CD4-positive, alpha-beta T cell treated with Interferon alpha-2 for 1 hour (primary cell): ENCODE results near the gene ABCA3.
"Not testable (repeated sequence)": the region's sequence is repeated elsewhere in the genome, so short reads cannot be mapped to it uniquely, and the experiment has no call there.

Experiments
- DNase-seq, 2 donors: peaks; one replicate each; pipeline ENCODE4 v3.0.0-alpha.2; 2020 to 2022

Gene ABCA3

DNA sequence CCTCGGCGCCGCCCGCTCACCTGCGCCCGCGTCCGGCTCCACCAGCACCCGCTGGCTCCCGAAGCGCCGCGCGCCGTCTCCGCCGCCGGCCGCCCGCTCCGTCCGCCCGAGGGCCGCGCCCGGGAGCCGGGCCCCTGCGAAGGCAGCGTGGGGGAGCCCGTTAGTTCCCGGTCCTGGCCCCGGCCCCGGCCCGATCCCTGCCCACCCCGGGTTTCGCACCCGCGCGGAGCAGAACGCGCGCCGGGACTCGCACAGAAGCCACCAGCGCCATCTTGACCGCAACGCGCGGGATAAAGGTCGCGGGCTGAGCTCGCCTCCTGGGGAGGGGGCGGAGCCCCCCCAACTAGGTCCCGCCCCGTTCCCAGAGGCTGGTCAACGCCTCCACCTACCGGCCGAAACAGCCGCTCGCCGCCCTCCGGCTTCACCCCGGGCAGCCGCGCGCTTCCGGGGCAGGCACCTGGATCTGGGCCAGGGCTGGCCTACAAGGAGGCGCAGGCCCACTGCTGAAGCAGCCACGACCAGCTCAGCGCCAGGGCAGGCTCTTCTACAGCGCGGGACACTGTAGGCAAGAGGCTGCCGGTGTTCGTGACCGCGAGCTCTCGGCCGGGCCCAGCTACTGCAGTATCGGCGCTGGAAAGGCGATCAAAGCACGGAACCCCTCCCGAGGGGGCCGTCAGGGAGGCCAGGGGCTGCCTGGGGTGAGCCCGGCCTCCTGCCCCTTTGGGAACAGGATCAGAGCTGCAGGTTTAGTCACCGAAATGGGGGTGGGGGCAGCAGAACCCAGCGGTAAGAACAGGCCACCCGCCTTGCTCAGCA, 89.0 kb downstream of the ABCA3 start, which contains the start of gene ECI1:
TSS of gene ECI1 (minus strand) at position 292 of the 816 bp plus-strand sequence. CDS start at position 271, 21 bp downstream.
- DNase-seq, result peak; percentile 86 to 91

DNA sequence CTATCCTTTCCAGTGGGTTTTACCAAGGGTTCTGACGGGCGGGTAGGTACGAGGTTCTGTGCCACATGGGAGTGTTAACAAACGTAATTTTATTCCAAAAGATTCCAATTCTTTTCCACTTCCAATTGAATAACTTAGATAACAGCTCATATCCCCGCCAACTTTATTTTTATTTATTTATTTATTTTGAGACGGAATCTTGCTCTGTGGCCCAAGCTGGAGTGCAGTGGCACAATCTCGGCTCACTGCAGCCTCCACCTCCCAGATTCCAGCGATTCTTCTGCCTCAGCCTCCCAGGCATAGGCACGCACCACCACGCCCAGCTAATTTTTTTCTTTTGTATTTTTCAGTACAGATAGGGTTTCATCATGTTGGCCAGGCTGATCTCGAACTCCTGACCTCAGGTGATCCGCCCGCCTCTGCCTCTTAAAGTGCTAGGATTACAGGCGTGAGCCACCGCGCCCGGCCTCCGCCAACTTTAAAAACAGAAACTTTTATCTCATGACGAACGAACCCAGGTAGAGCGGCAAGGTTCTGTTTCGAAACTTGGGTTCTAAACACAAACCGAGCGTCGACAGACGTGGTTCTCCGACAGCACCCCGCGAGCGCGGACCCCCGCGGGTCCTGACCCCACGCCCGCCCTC, 89.8 kb downstream of the ABCA3 start:
- DNase-seq, result peak; percentile 49 to 63

DNA sequence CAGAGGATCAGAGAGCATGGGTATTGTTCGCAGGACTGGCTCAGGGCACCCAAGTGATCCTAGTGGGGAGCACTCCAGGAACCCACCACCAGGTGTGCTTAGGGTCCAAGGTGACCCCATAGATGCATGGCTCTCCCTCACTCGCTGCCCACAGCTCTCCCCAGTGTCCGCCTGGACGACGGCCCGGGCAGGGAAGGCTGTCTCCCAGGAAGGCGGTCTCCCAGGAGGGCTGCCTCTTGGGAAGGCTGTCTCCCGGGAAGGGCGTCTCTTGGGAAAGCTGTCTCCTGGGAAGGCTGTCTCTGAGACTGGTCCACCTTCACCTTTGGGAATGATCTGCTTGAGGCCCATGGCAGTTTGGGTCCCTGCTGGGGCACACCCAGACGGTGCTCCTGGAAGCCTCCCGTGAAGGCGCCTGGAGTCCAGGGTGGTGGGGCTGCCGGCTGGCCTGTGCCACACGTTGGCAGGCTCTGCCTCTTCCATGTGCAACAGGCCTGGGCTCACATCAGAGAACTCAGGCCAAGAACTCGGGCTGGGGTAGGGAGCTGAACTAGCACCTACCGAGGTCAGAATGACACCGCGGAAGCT, 94.1 kb downstream of the ABCA3 start:
- no peak for DNase-seq

DNA sequence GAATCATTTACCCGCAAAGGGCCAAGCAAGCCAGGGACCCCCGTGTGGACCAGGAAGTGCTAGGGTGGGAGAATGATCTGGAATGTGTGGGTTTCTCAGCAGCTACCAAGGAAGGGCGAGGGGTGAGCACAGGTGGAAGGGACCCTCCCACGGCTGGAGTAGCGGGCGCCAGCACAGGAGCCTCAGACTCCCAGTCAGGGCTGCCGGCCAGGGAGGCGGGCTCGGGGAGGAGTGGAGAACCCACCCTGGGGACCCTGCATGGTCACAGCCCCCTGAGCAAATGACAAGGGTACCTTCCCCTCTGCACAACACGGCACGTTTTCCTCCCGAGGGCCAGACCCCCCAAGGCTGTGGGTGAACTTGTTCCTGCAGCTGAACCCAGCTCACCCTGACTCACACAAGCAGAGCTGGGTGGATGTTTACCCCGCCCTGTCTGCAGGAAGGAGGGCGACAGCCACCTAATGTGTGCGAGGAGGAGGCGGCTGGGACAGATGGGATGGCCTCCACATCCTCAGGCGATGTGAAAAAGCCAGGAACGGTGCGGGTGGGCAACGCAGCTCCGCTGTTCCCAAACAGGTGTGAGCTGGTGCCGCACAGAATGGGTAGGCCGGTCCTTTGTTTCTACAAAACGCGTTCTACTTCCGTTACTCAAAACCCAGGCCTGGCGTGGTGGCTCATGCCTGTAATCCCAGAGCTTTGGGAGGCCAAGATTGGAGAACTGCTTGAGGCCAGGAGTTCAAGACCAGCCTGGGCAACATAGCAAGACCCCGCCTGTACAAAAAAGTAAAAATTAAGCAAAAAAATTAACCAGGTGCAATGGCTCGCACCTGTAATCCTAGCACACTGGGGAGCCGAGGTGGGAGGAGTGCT, 95.4 kb downstream of the ABCA3 start:
- DNase-seq, result no peak

DNA sequence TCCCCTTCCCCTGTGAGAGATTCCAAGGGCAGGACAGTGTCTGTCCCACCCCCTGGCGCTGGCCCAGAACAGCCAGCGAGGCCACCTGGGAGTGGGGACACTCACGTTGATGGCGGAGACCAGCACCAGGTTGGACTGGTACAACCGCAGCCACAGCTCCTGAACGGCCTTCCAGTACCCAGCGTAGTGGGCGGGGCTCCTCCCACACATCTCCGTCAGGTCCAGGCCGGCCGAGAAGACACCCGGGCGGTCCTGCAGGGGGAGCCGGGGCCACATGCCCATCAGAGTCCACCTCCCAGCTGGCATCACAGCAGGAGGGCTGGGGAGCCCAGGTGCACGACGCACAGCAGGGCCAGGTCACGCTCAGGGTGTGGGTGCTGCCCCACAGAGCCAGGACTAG, 96.2 kb downstream of the ABCA3 start:
- DNase-seq, result no peak

DNA sequence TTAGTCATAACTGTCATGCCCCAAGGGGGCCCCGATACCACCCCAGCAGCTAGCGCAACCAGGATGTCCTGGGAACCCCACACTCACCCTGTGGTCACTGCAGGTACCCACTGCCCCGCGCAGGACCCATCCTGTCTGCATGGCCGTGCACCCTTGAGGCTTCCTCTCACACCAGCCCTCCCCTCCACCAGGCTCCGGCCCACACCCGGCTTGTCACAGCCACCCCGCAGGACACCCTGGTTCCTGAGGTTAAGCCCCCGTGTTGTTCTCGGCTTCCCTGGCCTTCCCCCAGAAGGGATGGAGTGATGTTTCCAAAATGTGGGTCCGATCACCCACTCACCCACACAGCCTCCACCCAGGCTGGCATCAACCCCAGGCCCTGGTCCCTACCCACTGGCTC, 96.7 kb downstream of the ABCA3 start:
- DNase-seq, result no peak

DNA sequence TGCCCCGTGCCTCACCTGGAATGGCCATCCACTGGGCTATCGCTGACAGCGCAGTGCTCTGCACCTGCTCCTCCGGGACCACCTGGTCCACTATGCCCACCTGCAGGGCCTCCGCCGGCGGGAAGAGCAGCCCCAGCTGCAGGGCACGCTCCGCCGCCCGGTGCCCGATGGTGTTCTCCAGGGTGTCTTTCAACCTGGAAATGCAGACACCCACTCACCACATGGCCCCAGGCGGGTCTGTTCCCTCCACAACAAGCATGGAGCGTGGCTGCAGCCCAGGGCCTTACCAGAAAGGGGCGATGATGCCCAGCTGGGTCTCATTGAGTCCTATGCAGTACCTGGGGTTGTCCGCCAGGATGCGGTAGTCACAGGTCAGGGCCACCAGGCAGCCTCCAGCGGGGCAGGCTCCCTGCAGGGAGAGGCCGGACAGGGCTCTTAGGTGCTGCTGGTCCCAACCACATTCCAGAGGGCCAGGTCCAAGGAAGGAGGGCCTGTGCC, 97.4 kb downstream of the ABCA3 start:
- DNase-seq, result no peak

DNA sequence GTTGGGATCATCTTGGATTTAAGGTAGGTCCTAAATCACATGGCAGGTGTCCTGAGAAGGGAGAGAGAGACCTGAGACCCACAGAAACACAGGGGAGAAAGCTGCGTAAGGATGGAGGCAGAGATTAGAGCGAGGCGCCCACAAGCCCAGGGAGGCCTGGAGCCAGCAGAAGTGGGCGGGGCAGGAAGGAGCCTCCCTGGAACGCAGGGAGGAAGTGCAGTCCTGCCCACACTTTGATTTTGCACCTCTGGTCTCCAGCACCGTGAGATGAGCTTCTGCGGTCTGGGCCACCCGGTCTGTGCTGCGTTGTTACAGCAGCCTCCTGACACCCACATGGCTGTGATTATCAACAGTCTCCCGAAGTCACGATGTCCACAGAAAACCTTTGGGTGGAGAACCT, 97.9 kb downstream of the ABCA3 start:
- DNase-seq, result no peak

DNA sequence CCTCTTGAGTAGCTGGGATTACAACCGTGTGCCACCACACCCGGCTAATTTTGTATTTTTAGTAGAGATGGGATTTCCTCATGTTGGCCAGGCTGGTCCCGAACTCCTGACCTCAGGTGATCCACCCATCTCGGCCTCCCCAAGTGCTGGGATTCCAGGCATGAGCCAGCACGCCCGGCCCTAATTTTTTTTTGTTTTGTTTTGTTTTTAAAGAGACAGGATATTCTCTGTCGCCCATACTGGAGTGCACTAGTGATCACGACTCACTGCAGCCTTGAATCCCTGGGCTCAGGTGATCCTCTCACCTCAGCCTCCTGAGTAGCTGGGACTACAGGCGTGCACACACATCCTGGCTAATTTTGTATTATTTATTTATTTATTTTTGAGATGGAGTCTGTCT, 100.2 kb downstream of the ABCA3 start:
- DNase-seq, result not testable (repeated sequence)

DNA sequence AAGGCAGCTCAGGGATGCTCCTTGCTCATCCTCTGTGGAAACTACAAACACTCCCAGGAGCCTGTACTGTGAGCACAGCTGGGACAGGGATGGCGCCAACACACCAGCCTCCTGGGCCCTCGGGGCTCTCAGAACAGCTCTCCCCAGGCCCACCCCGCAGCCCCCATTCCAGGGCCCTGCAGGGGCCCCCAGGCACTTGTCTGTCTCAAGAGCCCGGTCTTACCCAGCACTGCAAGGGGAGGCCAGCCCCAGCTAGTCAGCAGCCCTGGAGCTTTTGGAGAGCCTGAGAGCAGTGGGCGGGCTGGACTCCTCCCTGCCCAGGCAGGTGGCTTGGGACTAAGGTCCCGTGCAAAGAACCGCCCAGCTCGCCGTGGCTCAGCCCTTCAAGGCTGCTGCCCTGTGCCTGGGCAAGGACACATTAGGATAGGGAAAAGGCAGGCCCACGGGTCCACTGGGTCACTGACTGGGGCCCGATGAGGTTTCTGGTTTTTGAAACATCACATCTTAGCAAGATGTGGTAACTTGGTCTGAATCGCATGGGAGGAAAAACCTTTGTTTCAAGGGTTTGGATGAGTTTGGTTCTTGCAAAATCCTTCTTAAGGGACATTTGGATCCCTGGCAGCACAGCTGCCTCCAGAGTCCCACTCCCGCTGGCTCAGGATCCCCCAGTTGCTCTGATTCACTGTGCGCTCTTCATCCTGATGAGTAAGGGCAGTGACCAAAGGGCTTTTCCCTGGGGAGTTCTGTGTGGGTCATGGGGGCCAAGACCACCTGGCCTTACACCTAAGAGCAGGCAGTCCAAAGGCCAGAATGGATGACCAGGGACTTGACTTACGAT, 101.5 kb downstream of the ABCA3 start:
- no peak for DNase-seq

DNA sequence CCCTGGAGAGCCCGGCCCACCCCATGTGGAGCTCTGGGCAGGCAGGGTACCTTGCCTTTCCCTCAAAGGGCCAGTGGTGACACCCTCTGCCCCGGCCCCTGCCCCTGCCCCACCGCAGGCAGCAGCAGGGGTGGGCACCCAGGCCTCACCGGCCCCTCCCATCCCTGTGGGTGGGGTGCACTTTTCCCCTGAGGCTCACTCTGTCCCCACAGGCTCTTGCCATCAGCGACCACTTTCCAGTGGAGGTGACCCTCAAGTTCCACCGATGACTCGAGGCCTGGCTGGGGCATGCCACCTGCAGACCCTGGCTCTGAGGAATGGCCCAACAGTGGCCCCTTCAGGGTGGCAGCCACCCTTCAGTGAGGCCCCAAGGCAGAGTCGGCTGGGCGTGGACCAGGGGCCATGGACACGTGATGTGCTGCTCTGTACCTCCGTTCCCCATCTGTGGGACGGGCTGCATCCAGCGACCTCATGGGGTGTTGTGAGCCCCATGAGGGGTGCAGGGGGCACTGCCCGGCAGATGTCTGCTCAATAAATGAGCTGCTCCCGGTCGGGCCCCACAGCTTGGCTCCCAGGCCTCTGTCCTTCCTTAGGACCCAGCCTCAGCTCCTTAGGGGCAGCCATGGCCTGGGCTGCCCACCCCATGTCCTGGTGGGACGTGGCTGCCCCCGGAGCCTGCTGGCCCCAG, 102.2 kb downstream of the ABCA3 start:
- no peak for DNase-seq

DNA sequence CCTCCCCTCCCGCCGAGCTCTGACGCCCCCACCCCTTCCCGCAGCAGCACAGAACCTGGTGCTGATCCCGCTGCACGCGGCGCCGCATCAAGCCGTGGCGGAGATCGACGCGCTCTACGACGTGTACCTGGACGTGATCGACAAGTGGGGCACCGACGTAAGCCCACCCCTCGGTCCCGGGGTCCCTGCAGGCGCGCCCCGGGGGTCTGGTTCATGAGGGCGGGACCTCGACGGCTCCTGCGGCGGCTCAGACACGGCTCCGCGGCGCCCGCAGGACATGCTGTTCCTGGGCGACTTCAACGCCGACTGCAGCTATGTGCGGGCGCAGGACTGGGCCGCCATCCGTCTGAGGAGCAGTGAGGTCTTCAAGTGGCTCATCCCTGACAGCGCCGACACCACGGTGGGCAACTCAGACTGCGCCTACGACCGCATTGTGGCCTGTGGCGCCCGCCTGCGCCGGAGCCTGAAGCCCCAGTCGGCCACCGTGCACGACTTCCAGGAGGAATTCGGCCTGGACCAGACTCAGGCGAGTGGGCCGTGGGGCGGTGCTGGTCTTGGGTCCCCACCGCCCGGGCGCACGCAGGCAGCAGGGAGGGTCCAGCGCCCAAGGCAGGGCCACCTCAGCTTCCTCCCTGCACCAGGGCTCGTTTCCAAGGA, 102.9 kb downstream of the ABCA3 start:
- DNase-seq, result no peak

DNA sequence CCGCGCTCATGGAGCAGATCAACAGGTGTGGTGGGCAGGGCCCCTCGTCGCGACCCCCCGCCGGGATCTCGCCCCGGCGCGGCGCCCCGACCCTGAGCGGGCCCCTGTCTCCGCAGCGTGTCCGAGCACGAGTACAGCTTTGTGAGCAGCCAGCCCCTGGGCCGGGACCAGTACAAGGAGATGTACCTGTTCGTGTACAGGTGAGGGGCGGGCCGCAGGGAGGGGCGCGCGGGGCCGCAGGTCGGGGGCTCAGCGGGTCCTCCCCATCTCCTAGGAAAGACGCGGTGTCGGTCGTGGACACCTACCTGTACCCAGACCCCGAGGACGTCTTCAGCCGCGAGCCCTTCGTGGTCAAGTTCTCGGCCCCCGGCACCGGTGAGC, 103.4 kb downstream of the ABCA3 start:
- DNase-seq, result no peak

DNA sequence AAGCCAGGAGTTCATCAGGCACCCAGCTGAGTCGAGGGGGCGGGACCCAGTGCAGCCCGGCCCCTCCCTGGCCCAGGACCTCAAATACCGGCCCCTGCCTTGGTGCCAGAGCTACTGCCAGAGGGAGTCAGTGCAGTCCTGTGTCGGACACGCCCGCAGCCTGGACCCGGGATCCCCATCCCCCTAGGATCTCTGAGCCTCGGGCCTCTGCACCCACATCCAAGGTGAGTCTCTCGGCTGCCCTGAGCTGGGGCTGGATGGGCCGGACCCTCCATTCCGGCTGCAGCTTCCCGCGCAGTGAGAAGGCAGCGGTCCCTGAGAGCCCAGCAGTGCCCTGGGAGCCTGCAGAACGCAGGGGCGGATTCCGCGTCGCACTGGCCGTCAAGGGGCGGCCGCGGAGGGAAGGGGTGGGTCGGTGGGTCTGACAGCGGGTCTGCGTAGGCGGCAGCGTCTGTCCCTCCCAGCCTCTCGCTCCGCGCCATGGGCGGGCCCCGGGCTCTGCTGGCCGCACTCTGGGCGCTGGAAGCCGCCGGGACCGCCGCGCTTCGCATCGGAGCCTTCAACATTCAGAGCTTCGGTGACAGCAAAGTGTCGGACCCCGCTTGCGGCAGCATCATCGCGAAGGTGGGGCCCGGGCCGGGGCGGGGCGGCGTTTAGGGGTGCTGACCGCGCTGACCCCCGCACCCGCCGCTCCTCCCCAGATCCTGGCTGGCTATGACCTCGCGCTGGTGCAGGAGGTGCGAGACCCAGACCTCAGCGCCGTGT, 104.0 kb downstream of the ABCA3 start, which contains the start of gene DNASE1L2:
TSS of gene DNASE1L2 (plus strand) at position 108 of the 765 bp plus-strand sequence. CDS start at position 481, 373 bp downstream.
- no peak for DNase-seq

DNA sequence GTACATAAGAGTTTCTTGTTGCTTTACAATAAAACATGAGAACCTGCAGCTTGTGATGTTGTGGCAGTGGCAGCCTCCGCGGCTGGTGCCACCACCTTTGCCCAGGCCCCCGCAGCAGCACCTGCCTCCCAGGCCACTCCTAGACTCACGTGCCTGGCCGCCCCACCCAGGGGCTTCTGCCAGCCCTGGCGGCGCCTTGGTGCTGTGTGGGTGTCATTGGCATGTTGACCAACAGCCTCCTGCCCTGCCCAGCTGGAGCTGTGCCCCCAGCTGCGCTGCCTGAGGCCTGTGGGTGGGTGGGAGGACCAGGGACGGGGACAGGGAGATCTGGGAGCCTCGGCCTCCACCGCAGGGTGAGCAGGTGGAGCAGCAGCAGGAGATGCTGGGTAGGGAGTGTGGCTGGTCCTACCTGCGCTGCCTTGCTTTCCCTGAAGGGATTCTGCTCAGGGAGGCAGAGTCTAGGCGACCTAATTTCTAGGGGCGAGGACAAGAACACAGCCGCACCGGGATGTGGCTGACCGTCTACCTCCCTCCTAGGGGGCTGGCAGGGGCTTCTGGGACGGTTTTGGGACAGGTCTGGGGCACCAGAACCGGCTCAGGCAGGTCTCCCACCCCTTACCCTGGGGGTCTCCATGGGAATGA, 104.7 kb downstream of the ABCA3 start:
- DNase-seq, result no peak

DNA sequence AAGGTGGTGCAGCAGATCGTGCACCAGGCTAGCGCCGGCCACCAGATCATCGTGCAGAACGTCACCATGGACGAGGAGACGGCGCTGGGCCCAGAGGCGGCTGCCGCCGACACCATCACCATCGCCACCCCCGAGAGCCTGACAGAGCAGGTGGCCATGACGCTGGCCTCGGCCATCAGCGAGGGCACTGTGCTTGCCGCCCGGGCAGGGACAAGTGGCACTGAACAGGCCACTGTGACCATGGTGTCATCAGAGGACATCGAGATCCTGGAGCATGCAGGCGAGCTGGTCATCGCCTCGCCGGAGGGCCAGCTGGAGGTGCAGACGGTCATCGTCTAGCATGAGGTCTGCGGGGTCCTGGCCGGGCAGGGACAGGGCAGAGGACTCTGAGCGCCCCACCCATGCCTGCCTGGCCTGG, 105.3 kb downstream of the ABCA3 start:
- DNase-seq, result no peak

DNA sequence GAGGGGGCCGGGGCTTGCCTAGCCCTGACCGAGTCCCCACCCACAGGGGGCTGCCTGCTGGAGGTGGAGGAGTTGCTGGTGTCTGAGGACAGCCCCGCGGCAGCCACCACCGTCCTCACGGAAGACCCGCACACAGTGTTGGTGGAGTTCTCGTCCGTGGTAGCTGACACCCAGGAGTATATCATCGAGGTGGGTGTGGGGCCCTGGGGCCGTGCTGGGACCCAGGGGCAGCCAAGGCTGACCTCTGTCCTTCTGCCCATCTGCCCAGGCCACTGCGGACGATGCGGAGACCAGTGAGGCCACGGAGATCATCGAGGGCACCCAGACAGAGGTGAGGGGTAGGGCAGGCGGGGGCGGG, 105.7 kb downstream of the ABCA3 start:
- DNase-seq, result no peak

DNA sequence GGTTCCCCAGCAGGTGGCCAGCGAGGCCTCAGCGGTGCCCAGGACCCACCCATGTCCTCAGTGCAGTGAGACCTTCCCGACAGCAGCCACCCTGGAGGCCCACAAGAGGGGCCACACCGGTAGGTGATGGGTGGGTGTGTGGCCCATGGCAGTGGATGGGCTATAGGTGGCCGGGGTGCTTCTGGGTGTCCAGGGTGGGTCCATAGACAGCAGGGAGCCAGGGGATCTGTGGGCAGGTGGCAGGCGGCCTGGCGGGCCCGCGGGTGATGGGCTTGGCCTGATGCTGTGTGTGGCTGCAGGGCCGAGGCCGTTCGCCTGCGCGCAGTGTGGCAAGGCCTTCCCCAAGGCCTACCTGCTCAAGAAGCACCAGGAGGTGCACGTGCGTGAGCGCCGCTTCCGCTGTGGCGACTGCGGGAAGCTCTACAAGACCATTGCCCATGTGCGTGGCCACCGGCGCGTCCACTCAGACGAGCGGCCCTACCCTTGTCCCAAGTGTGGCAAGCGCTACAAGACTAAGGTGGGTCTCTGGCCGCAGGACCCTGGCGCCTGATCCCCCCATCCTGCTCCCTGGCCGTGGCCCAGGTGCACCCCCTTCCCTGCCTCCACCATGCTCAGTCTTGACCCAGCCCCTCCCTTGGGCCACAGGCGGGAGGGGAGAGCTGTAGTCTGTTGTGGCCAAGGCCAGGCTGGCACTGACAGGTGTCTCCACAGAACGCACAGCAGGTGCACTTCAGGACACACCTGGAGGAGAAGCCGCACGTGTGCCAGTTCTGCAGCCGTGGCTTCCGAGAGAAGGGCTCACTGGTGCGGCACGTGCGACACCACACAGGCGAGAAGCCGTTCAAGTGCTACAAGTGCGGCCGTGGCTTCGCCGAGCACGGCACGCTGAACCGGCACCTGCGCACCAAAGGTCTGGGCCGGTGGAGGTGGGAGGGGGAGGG, 106.4 kb downstream of the ABCA3 start:
- no peak for DNase-seq
